Measurements from ENCODE around the gene ITPK1.

- TF ChIP-seq POLR2AphosphoS5 (IDR thresholded peaks at IDR 0.05; ENCODE audit: low read length) (no peak), TAF1 (IDR thresholded peaks at IDR 0.05; ENCODE audit: borderline replicate concordance, low read depth, low read length) (no peak), EZH2 (IDR thresholded peaks at IDR 0.05; ENCODE audit: borderline replicate concordance, control insufficient read depth, low read depth, low read length) (no peak), ZZZ3 (IDR thresholded peaks at IDR 0.05; ENCODE audit: control insufficient read depth, insufficient read length, low read depth) (no peak), TBL1XR1 (IDR thresholded peaks at IDR 0.05; ENCODE audit: low read depth, low read length) (no peak)
These were observed 166.1 kb downstream of the ITPK1 start for GRCh38 chr14:92949496-92950192.

Data from GM12878 (cell line).